GM12892 (cell line): Measurements from ENCODE around the gene TMEM151A.

ENCODE experiments used
- POLR2A ChIP-seq: IDR thresholded peaks from 2 replicates; pipeline ENCODE4 v1.6.1; 2011; ENCODE audit warnings: low read depth, low read length, control low read depth
- POLR2AphosphoS5 ChIP-seq: IDR thresholded peaks from 2 replicates; pipeline ENCODE4 v1.6.1; 2011; ENCODE audit warnings: low read depth, low read length, control low read depth

DNA sequence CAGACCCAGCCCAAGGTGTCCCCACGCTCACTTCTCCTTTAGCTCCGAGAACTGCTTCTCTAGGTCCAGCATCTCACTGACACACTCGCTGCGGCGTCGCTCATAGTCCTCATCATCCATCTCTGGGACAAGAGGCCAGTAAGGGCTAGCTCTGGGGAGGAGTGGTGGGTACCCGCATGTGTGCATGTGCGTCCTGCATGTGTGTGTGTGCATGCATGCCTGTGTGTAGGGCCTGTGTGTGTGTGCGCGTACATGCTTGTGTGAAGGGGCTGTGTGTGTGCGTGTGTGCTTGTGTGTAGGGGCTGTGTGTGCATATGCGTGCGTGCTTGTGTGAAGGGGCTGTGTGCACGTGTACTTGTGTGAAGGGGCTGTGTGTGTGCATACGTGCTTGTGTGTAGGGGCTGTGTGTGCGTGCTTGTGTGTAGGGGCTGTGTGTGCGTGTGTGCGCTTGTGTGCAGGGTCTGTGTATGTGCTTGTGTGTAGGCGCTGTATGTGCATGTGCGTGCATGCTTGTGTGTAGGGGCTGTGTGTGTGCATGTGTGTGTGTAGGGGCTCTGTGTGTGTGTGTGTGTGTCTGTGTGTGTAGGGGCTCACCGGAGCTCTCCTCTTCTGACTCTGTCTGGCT is 49.9 kb downstream of the TMEM151A start:
- TF ChIP-seq POLR2A = no peak
- TF ChIP-seq POLR2AphosphoS5 = peak; percentile 41; the same call in 1 of the 2 replicates
